ENCODE results near the gene CDC42EP2.

GRCh38 chr11:65338676-65339075 lies 24.0 kb downstream of the CDC42EP2 start:
- no peak for TF ChIP-seq POLR2A (IDR thresholded peaks at IDR 0.05; ENCODE audit: low read depth, low read length)
- no peak for TF ChIP-seq POLR2AphosphoS5 (IDR thresholded peaks at IDR 0.05; ENCODE audit: low read depth, low read length)

Measured in GM12892 (cell line).